PFSK-1 (cell line): ENCODE measurements around the gene PLAC9.

ENCODE experiments used
- FOXP2 ChIP-seq: optimal IDR thresholded peaks from 2 replicates; pipeline ENCODE3; 2011; ENCODE audit warnings: borderline replicate concordance, control low read depth, inconsistent platforms; ENCODE audit not compliant: insufficient read depth; ENCODE audit errors: extremely low read length, extremely low read depth
- POLR2AphosphoS5 ChIP-seq: IDR thresholded peaks from 2 replicates; pipeline ENCODE4 v1.6.1; 2012; ENCODE audit warnings: low read depth, mild to moderate bottlenecking, control low read depth, low read length, moderate library complexity
- REST ChIP-seq, 2 experiments: IDR thresholded peaks; 2 replicates each; pipeline versions ENCODE4 v1.6.1 to v1.8.0; 2011 to 2012; ENCODE audit warnings: low read depth in 2 of 2, low read length in 2 of 2, control low read depth in 1 of 2, inconsistent platforms in 1 of 2, mild to moderate bottlenecking in 1 of 2, moderate library complexity in 1 of 2; ENCODE audit not compliant: insufficient read depth in 1 of 2
- SIN3A ChIP-seq: IDR thresholded peaks from 2 replicates; pipeline ENCODE4 v1.6.1; 2012; ENCODE audit warnings: mild to moderate bottlenecking, low read length, moderate library complexity, borderline replicate concordance; ENCODE audit not compliant: insufficient read depth
- TAF1 ChIP-seq: IDR thresholded peaks from 2 replicates; pipeline ENCODE4 v1.6.1; 2012; ENCODE audit warnings: low read length, control low read depth, borderline replicate concordance; ENCODE audit not compliant: insufficient read depth

Gene PLAC9

GRCh38 chr10:80167471-80168161, 35.1 kb downstream of the PLAC9 start:
- TF ChIP-seq FOXP2, result no peak

DNA sequence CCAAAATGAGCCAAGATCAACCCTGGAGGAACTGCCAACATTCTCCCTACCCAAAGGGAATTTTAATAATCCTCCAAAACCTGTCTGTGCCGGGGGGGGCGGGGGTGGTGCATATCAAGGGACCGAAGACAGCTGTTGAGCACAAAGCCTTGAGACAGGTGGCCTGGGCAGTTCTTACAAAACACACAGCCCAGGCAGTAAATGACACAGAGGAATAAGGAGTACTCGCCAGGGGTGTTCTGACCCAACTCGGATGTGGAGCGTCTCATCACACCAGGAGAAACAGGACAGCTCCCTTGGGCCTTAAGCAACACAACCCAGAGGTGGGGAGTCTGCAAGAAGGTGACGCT, 35.6 kb downstream of the PLAC9 start:
- no peak for TF ChIP-seq TAF1
- no peak for TF ChIP-seq REST (IDR thresholded peaks at IDR 0.05; ENCODE audit: insufficient read depth in 1 of 2, low read depth in 2 of 2, low read length in 2 of 2)
- no peak for TF ChIP-seq POLR2AphosphoS5
- no peak for TF ChIP-seq FOXP2
- TF ChIP-seq SIN3A, result no peak

GRCh38 chr10:80168679-80169380, 36.3 kb downstream of the PLAC9 start:
- TF ChIP-seq FOXP2, result no peak
- TF ChIP-seq REST (IDR thresholded peaks at IDR 0.05; ENCODE audit: insufficient read depth in 1 of 2, low read depth in 2 of 2, low read length in 2 of 2), result no peak
- no peak for TF ChIP-seq TAF1
- TF ChIP-seq SIN3A, result no peak
- TF ChIP-seq POLR2AphosphoS5, result no peak

GRCh38 chr10:80170026-80170425, 37.5 kb downstream of the PLAC9 start:
- TF ChIP-seq FOXP2, result no peak

DNA sequence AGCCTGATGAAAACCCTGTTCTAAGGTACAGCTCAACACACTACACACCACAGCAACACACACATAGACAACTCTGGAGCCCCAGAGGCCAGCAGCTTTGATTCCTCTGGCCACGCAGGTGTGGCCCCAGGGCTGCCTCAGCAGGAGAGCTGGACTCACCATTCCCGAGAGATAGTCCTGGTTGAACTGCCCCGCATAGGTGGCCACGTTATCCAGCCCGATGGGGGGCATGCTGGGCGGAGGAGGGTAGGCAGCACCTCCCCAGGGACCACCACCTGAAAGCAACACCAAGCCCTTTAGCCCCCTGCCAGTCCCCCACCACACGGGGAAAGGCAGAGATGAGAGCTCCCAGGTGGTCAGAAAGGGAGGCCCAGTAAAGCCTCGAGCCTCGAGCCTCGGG, 38.1 kb downstream of the PLAC9 start:
- TF ChIP-seq REST (IDR thresholded peaks at IDR 0.05; ENCODE audit: insufficient read depth in 1 of 2, low read depth in 2 of 2, low read length in 2 of 2), result no peak
- TF ChIP-seq POLR2AphosphoS5, result no peak
- no peak for TF ChIP-seq TAF1
- no peak for TF ChIP-seq SIN3A

DNA sequence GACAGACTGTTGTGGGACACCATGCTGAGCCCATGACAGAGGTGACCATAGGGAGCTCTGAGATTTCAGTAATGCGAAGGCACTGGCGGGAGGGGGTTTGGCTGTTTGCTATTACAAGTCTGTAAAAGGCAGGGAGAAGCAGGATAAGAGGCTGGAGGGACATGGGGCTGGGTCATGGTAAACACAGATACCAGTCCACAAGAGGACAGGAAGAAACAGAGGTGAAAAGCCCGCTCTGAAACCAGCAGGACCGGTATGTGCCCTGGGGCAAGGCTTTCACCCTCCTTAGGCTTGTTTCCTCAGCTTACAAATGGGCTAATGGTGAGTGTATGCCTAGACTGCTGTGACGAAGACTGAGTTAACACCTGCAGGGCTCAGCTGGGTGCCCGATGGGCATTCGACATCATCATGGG, 38.7 kb downstream of the PLAC9 start:
- TF ChIP-seq REST (IDR thresholded peaks at IDR 0.05; ENCODE audit: insufficient read depth in 1 of 2, low read depth in 2 of 2, low read length in 2 of 2), result no peak
- no peak for TF ChIP-seq POLR2AphosphoS5
- TF ChIP-seq FOXP2, result no peak
- no peak for TF ChIP-seq SIN3A
- no peak for TF ChIP-seq TAF1
